HCT116 (cell line): ENCODE data around the gene PREX1. TPM values are rescaled to one million over a fixed set of nuclear protein-coding genes. Genes with fewer than 3 reads are reported as not detected.

Experiments
- ATAC-seq: fragments of 200-7000 bp; cut with Tn5 transposase; 2 replicates; pipeline ENCODE4 v1.9.1; 2020; ENCODE audit warnings: mild to moderate bottlenecking, moderate library complexity
- BruUV-seq: library from RNA; stranded (reverse); fragments of 400-500 nt; replicated peaks from 2 replicates; lab custom pipeline; 2021; lab: Mats Ljungman, UMichigan
- CTCF ChIA-PET: fragments of 300-600 bp; sonication (Branson Sonifier 250); formaldehyde crosslinking; loops from one replicate; lab custom pipeline; 2021; ENCODE audit warnings: antibody characterized with exemption; lab: Charles Lee
- POLR2A ChIA-PET: fragments of 300-600, 350-600 bp; sonication (Branson Sonifier 250); formaldehyde crosslinking; loops from one replicate; lab custom pipeline; 2021; ENCODE audit warnings: antibody characterized with exemption; lab: Charles Lee
- RAD21 ChIA-PET, 2 experiments: fragments of 300-600 bp; sonication (Branson Sonifier 250); formaldehyde crosslinking; loops; one replicate each; lab custom pipeline; 2023; ENCODE audit warnings: low total read pairs in 2 of 2; ENCODE audit not compliant: uncharacterized antibody in 2 of 2, unreplicated experiment in 2 of 2, low non-redundant PET in 1 of 2; lab: Charles Lee
- DNase-seq: peaks from one replicate; pipeline ENCODE4 v3.0.0-alpha.2; 2010; ENCODE audit warnings: low read depth, low spot score
- H2AFZ ChIP-seq: fragments of 200-600 bp; shearing (Covaris generic), sonication (generic); 2 replicates; pipeline ENCODE4 v1.6.1; 2017; ENCODE audit warnings: low read depth, mixed run types, mixed read lengths, antibody characterized with exemption, low read length; ENCODE audit not compliant: poor library complexity, severe bottlenecking
- H3K27ac ChIP-seq: 2 replicates; pipeline ENCODE4 v1.5.1; 2012; ENCODE audit warnings: low read depth, low read length
- H3K27me3 ChIP-seq: fragments of 200-600 bp; sonication (generic); 2 replicates; pipeline ENCODE4 v1.6.1; 2016; ENCODE audit warnings: mixed run types, low read length, mixed read lengths; ENCODE audit not compliant: insufficient read depth
- H3K36me3 ChIP-seq, 2 experiments: fragments of 200-500 bp in 1 of 2; fragments of 200-600 bp in 1 of 2; sonication (Bioruptor generic) in 1 of 2; sonication (generic) in 1 of 2; 2 replicates each; pipeline versions ENCODE4 v1.5.1 to v1.6.1; 2014 to 2016; ENCODE audit warnings: low read length in 2 of 2, inconsistent platforms in 1 of 2, mixed read lengths in 1 of 2, mixed run types in 1 of 2; ENCODE audit not compliant: insufficient read depth in 2 of 2, control insufficient read depth in 1 of 2
- H3K4me1 ChIP-seq, 2 experiments: fragments of 200-600 bp in 1 of 2; sonication (generic) in 1 of 2; 2 replicates each; pipeline versions ENCODE4 v1.5.1 to v1.6.1; 2012 to 2017; ENCODE audit warnings: low read length in 2 of 2, inconsistent platforms in 1 of 2, mild to moderate bottlenecking in 1 of 2, mixed read lengths in 1 of 2, mixed run types in 1 of 2, moderate library complexity in 1 of 2; ENCODE audit not compliant: insufficient read depth in 2 of 2, control insufficient read depth in 1 of 2
- H3K4me2 ChIP-seq: fragments of 200-600 bp; sonication (generic); 2 replicates; pipeline ENCODE4 v1.6.1; 2017; ENCODE audit warnings: mixed run types, low read length, mixed read lengths
- H3K4me3 ChIP-seq, 2 experiments: fragments of 200-600 bp in 1 of 2; sonication (generic) in 1 of 2; replicated peaks in 1 of 2; 2 replicates each; pipeline ENCODE4 v1.5.1; 2011 to 2016; ENCODE audit warnings: low read length in 2 of 2, control low read depth in 1 of 2, low read depth in 1 of 2, mild to moderate bottlenecking in 1 of 2, mixed read lengths in 1 of 2, mixed run types in 1 of 2
- H3K79me2 ChIP-seq: fragments of 200-600 bp; sonication (generic); 2 replicates; pipeline ENCODE4 v1.6.1; 2017; ENCODE audit warnings: mild to moderate bottlenecking, mixed run types, low read length, moderate library complexity, mixed read lengths; ENCODE audit not compliant: insufficient read depth
- H3K9ac ChIP-seq: fragments of 200-600 bp; sonication (generic); 2 replicates; pipeline ENCODE4 v1.6.1; 2016; ENCODE audit warnings: low read length, mixed read lengths
- H3K9me2 ChIP-seq: fragments of 200-600 bp; sonication (generic), shearing (Covaris generic); 2 replicates; pipeline ENCODE4 v1.6.1; 2017; ENCODE audit warnings: mixed run types, mild to moderate bottlenecking, moderate library complexity; ENCODE audit not compliant: insufficient read depth
- H3K9me3 ChIP-seq, 2 experiments: fragments of 200-500 bp in 1 of 2; fragments of 200-600 bp in 1 of 2; sonication (Bioruptor generic) in 1 of 2; sonication (generic) in 1 of 2; 2 replicates each; pipeline ENCODE4 v1.6.1; 2014 to 2017; ENCODE audit warnings: low read length in 2 of 2, mixed read lengths in 2 of 2, inconsistent platforms in 1 of 2, low read depth in 1 of 2, mild to moderate bottlenecking in 1 of 2, mixed run types in 1 of 2, moderate library complexity in 1 of 2; ENCODE audit not compliant: control insufficient read depth in 1 of 2, insufficient read depth in 1 of 2
- H4K20me1 ChIP-seq: fragments of 200-600 bp; sonication (generic), shearing (Covaris generic); 2 replicates; pipeline ENCODE4 v1.6.1; 2017; ENCODE audit warnings: mixed run types, mild to moderate bottlenecking, moderate library complexity; ENCODE audit not compliant: insufficient read depth
- CBX3 ChIP-seq: IDR thresholded peaks from 2 replicates; pipeline ENCODE4 v1.6.1; 2012; ENCODE audit warnings: low read depth
- CTCF ChIP-seq, 3 experiments: fragments of 200-600 bp in 1 of 3; sonication (generic) in 1 of 3; IDR thresholded peaks in 2 of 3; conservative IDR thresholded peaks in 1 of 3; 2 replicates each; pipeline ENCODE4 v1.5.1; 2012 to 2017; ENCODE audit warnings: low read depth in 2 of 3, low read length in 2 of 3, antibody characterized with exemption in 1 of 3, borderline replicate concordance in 1 of 3, control low read depth in 1 of 3, mild to moderate bottlenecking in 1 of 3, mixed read lengths in 1 of 3, mixed run types in 1 of 3, moderate library complexity in 1 of 3; ENCODE audit not compliant: insufficient read depth in 1 of 3
- ELF1 ChIP-seq: IDR thresholded peaks from 2 replicates; pipeline ENCODE4 v1.6.1; 2012; ENCODE audit warnings: low read depth, borderline replicate concordance
- EZH2phosphoT487 ChIP-seq: fragments of 200-600 bp; IDR thresholded peaks from 2 replicates; pipeline ENCODE4 v1.6.1; 2018; ENCODE audit warnings: antibody characterized with exemption, borderline replicate concordance
- FOSL1 ChIP-seq: IDR thresholded peaks from 2 replicates; pipeline ENCODE4 v1.6.1; 2012; ENCODE audit warnings: low read depth
- JUND ChIP-seq: IDR thresholded peaks from 2 replicates; pipeline ENCODE4 v1.6.1; 2012
- POLR2A ChIP-seq: IDR thresholded peaks from 2 replicates; pipeline ENCODE4 v1.7.0; 2011; ENCODE audit warnings: borderline replicate concordance; ENCODE audit not compliant: insufficient read depth, insufficient read length; ENCODE audit errors: extremely low read depth
- RAD21 ChIP-seq: IDR thresholded peaks from 2 replicates; pipeline ENCODE4 v1.6.1; 2012; ENCODE audit warnings: low read depth, mild to moderate bottlenecking
- REST ChIP-seq: IDR thresholded peaks from 2 replicates; pipeline ENCODE4 v1.6.1; 2012; ENCODE audit warnings: low read depth
- SIN3A ChIP-seq: IDR thresholded peaks from 2 replicates; pipeline ENCODE4 v1.6.1; 2012; ENCODE audit warnings: low read depth
- SP1 ChIP-seq: IDR thresholded peaks from 2 replicates; pipeline ENCODE4 v1.6.1; 2012; ENCODE audit warnings: low read depth
- SRF ChIP-seq: IDR thresholded peaks from 2 replicates; pipeline ENCODE4 v1.6.1; 2012; ENCODE audit warnings: low read depth
- TCF7L2 ChIP-seq: IDR thresholded peaks from 2 replicates; pipeline ENCODE4 v1.7.0; 2011; ENCODE audit warnings: borderline replicate concordance, inconsistent platforms; ENCODE audit not compliant: insufficient read depth, insufficient read length; ENCODE audit errors: extremely low read depth
- YY1 ChIP-seq: IDR thresholded peaks from 2 replicates; pipeline ENCODE4 v1.6.1; 2011; ENCODE audit warnings: low read length, low read depth, moderate library complexity, mild to moderate bottlenecking; ENCODE audit not compliant: insufficient replicate concordance; ENCODE audit errors: extremely low read depth
- ZNF274 ChIP-seq: fragments of 200-500 bp; sonication (Bioruptor generic); IDR thresholded peaks from 2 replicates; pipeline ENCODE4 v1.6.1; 2014; ENCODE audit warnings: mild to moderate bottlenecking, low read depth, low read length, inconsistent platforms
- intact Hi-C: fragments of 100-400 bp; cut with micrococcal nuclease; formaldehyde crosslinking; loops from 2 replicates; pipeline ENCODE4 v1.10.0; 2022
- total RNA-seq: library from RNA; stranded (reverse); gene quantifications from one replicate; pipeline ENCODE4 v1.2.1, GENCODE V29; 2021; ENCODE audit not compliant: unreplicated experiment
- TF ChIP-seq, protein P1 (sequence below): IDR thresholded peaks from 2 replicates; pipeline ENCODE4 v1.6.1; 2012
- TF ChIP-seq, protein P2 (sequence below): IDR thresholded peaks from 2 replicates; pipeline ENCODE4 v1.6.1; 2012
- TF ChIP-seq, protein P3 (sequence below): IDR thresholded peaks from 2 replicates; pipeline ENCODE4 v1.6.1; 2011; ENCODE audit warnings: mild to moderate bottlenecking, low read length, moderate library complexity; ENCODE audit not compliant: insufficient replicate concordance; ENCODE audit errors: extremely low read depth

The PREX1 gene
- total RNA-seq, 1 experiment from 2014 or later: 6.1 TPM

DNA sequence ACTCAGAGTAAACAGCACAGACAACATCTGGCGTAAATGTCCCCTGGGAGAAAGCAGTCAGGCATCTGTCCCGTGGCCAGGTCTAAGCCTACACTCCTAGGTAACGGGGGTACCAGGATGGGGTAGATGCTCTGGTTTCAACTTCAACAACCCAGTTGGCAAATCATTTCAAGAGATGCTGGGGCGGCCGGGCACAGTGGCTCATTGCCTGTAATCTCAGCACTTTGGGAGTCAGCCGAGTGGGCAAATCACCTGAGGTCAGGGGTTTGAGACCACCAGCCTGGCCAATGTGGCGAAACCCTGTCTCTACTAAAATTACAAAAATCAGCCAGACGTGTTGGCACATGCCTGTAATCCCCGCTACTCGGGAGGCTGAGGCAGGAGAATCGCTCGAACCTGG lies 12.3 kb downstream of the PREX1 start:
- H3K4me1 ChIP-seq: no peaks in the 10 kb centered on the region
- BruUV-seq: no TSS peak
- no peaks in the 10 kb centered on the region for H3K9me3 ChIP-seq
- POLR2A ChIA-PET: no interaction called here
- no peaks in the 10 kb centered on the region for H3K9me2 ChIP-seq
- H3K4me2 ChIP-seq: no peak overlapping the region
- CTCF ChIA-PET: no interaction called here
- H3K9ac ChIP-seq: no peak overlapping the region
- ATAC-seq (no peak), DNase-seq (no peak)
- H3K27ac ChIP-seq: no peak overlapping the region
- RAD21 ChIA-PET: no interaction called here
- intact Hi-C loops: no loop called here
- TF ChIP-seq TCF7L2: no peak
- no peak for TF ChIP-seq CBX3
- TF ChIP-seq CTCF (IDR thresholded peaks at IDR 0.05 in 2 of 3, conservative IDR thresholded peaks at IDR 0.05 in 1 of 3; ENCODE audit: borderline replicate concordance in 1 of 3, insufficient read depth in 1 of 3, low read depth in 2 of 3, low read length in 2 of 3): no peak
- no peak for TF ChIP-seq FOSL1
- TF ChIP-seq, protein P1, sequence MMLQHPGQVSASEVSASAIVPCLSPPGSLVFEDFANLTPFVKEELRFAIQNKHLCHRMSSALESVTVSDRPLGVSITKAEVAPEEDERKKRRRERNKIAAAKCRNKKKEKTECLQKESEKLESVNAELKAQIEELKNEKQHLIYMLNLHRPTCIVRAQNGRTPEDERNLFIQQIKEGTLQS: no peak
- no peak for TF ChIP-seq SIN3A
- TF ChIP-seq, protein P2, sequence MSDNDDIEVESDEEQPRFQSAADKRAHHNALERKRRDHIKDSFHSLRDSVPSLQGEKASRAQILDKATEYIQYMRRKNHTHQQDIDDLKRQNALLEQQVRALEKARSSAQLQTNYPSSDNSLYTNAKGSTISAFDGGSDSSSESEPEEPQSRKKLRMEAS: no peak
- TF ChIP-seq REST: no peak
- no peak for TF ChIP-seq EZH2phosphoT487
- TF ChIP-seq ZNF274: no peak
- TF ChIP-seq, protein P3, sequence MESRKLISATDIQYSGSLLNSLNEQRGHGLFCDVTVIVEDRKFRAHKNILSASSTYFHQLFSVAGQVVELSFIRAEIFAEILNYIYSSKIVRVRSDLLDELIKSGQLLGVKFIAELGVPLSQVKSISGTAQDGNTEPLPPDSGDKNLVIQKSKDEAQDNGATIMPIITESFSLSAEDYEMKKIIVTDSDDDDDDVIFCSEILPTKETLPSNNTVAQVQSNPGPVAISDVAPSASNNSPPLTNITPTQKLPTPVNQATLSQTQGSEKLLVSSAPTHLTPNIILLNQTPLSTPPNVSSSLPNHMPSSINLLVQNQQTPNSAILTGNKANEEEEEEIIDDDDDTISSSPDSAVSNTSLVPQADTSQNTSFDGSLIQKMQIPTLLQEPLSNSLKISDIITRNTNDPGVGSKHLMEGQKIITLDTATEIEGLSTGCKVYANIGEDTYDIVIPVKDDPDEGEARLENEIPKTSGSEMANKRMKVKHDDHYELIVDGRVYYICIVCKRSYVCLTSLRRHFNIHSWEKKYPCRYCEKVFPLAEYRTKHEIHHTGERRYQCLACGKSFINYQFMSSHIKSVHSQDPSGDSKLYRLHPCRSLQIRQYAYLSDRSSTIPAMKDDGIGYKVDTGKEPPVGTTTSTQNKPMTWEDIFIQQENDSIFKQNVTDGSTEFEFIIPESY: no peak
- no peak for TF ChIP-seq POLR2A
- no peak for TF ChIP-seq JUND
- no peak for TF ChIP-seq RAD21
- no peak for TF ChIP-seq YY1
- no peak for TF ChIP-seq ELF1
- no peak for TF ChIP-seq SP1
- no peak for TF ChIP-seq SRF
- H3K27me3 ChIP-seq: no peaks in the 10 kb centered on the region
- H3K4me3 ChIP-seq: no peak overlapping the region
- H4K20me1 ChIP-seq: no peaks in the 10 kb centered on the region
- H2AFZ ChIP-seq: no peak overlapping the region
- H3K36me3 ChIP-seq: no peaks in the 10 kb centered on the region
- no peaks in the 10 kb centered on the region for H3K79me2 ChIP-seq
